Raji (cell line): Measurements from ENCODE around the gene BRPF1.

Experiments
- POLR2A ChIP-seq: IDR thresholded peaks from 2 replicates; pipeline ENCODE4 v1.6.1; 2011; ENCODE audit warnings: low read depth, low read length, control low read depth; ENCODE audit not compliant: insufficient read depth

The BRPF1 gene

GRCh38 chr3:9743548-9743947, 12.0 kb downstream of the BRPF1 start:
- TF ChIP-seq POLR2A = no peak

- TF ChIP-seq POLR2A = no peak
These were observed 12.6 kb downstream of the BRPF1 start for GRCh38 chr3:9744162-9744561.

- no peak for TF ChIP-seq POLR2A
These were observed 14.0 kb downstream of the BRPF1 start for GRCh38 chr3:9745521-9745920.

- no peak for TF ChIP-seq POLR2A
These were observed 14.8 kb downstream of the BRPF1 start for GRCh38 chr3:9746330-9746729.

GRCh38 chr3:9747267-9747666, 15.7 kb downstream of the BRPF1 start:
- TF ChIP-seq POLR2A = no peak

GRCh38 chr3:9748031-9748430, 16.5 kb downstream of the BRPF1 start:
- no peak for TF ChIP-seq POLR2A

GRCh38 chr3:9749296-9749644, 17.7 kb downstream of the BRPF1 start:
- no peak for TF ChIP-seq POLR2A

GRCh38 chr3:9749645-9750555, 18.4 kb downstream of the BRPF1 start, which contains the start of gene OGG1:
Gene OGG1, plus strand, starts transcription at chr3:9749952. Its CDS starts 335 bp downstream, at chr3:9750287.
- TF ChIP-seq POLR2A = peak; percentile 93

GRCh38 chr3:9750556-9751411, 19.2 kb downstream of the BRPF1 start:
- TF ChIP-seq POLR2A = no peak

- TF ChIP-seq POLR2A = no peak
These were observed 23.1 kb downstream of the BRPF1 start for GRCh38 chr3:9754678-9755077.

- TF ChIP-seq POLR2A = no peak
These were observed 25.9 kb downstream of the BRPF1 start for GRCh38 chr3:9757427-9757826.

- no peak for TF ChIP-seq POLR2A
These were observed 29.4 kb downstream of the BRPF1 start for GRCh38 chr3:9760779-9761505.

GRCh38 chr3:9761919-9762318, 30.4 kb downstream of the BRPF1 start:
- TF ChIP-seq POLR2A = no peak

GRCh38 chr3:9762871-9763270, 31.3 kb downstream of the BRPF1 start:
- TF ChIP-seq POLR2A = no peak

GRCh38 chr3:9765865-9766264, 34.3 kb downstream of the BRPF1 start:
- no peak for TF ChIP-seq POLR2A
